SK-N-SH (cell line): Measurements from ENCODE around the gene JAK1.

Source experiments
- EZH2phosphoT487 ChIP-seq: fragments of 200-600 bp; sonication (generic); IDR thresholded peaks from 2 replicates; pipeline ENCODE4 v1.6.1; 2017; ENCODE audit warnings: low read depth, mixed run types, mild to moderate bottlenecking, antibody characterized with exemption, moderate library complexity, borderline replicate concordance
- JUND ChIP-seq: IDR thresholded peaks from 2 replicates; pipeline ENCODE4 v1.4.0; 2012
- MXI1 ChIP-seq: IDR thresholded peaks from 2 replicates; pipeline ENCODE4 v1.6.1; 2012; ENCODE audit warnings: mild to moderate bottlenecking, low read depth, low read length, improper control_type of control experiment
- RAD21 ChIP-seq: IDR thresholded peaks from 2 replicates; pipeline ENCODE4 v1.6.1; 2012; ENCODE audit warnings: mild to moderate bottlenecking, low read length
- RCOR1 ChIP-seq: fragments of 150-350 bp; IDR thresholded peaks from 2 replicates; pipeline ENCODE4 v1.6.1; 2017; ENCODE audit warnings: antibody characterized with exemption, low read length
- YY1 ChIP-seq: IDR thresholded peaks from 2 replicates; pipeline ENCODE4 v1.4.0; 2012; ENCODE audit warnings: low read depth, mild to moderate bottlenecking
- TF ChIP-seq, protein P1 (sequence below): fragments of 200-600 bp; sonication (generic); IDR thresholded peaks from 2 replicates; pipeline ENCODE4 v1.6.1; 2017; ENCODE audit warnings: antibody characterized with exemption, mild to moderate bottlenecking, moderate library complexity
- TF ChIP-seq, protein P2 (sequence below): fragments of 150-350 bp; IDR thresholded peaks from 2 replicates; pipeline ENCODE4 v1.6.1; 2016; ENCODE audit warnings: mild to moderate bottlenecking, low read depth, low read length

DNA sequence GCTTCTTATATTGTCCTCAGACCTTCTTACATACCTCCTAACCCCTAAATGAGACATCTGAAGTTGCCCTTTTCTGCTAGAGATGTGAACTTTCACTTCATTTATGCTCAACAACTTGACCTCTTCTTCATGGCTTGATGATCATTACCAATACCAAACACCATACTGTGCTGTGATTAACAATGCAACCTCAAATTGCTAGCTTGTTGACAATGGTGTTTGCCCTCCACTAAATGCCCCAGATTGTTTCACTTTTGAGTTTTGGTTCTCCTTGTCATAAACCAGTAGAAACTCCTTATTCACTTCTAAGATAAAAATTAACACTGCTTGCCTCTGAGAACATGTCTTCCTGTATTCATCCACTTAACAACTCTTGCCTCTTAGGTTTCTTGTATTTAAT is 5.6 kb downstream of the JAK1 start:
- TF ChIP-seq, protein P1, sequence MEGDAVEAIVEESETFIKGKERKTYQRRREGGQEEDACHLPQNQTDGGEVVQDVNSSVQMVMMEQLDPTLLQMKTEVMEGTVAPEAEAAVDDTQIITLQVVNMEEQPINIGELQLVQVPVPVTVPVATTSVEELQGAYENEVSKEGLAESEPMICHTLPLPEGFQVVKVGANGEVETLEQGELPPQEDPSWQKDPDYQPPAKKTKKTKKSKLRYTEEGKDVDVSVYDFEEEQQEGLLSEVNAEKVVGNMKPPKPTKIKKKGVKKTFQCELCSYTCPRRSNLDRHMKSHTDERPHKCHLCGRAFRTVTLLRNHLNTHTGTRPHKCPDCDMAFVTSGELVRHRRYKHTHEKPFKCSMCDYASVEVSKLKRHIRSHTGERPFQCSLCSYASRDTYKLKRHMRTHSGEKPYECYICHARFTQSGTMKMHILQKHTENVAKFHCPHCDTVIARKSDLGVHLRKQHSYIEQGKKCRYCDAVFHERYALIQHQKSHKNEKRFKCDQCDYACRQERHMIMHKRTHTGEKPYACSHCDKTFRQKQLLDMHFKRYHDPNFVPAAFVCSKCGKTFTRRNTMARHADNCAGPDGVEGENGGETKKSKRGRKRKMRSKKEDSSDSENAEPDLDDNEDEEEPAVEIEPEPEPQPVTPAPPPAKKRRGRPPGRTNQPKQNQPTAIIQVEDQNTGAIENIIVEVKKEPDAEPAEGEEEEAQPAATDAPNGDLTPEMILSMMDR, result no peak
- no peak for TF ChIP-seq RAD21
- no peak for TF ChIP-seq YY1
- TF ChIP-seq MXI1, result no peak
- TF ChIP-seq, protein P2, sequence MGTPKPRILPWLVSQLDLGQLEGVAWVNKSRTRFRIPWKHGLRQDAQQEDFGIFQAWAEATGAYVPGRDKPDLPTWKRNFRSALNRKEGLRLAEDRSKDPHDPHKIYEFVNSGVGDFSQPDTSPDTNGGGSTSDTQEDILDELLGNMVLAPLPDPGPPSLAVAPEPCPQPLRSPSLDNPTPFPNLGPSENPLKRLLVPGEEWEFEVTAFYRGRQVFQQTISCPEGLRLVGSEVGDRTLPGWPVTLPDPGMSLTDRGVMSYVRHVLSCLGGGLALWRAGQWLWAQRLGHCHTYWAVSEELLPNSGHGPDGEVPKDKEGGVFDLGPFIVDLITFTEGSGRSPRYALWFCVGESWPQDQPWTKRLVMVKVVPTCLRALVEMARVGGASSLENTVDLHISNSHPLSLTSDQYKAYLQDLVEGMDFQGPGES, result no peak
- no peak for TF ChIP-seq JUND
- no peak for TF ChIP-seq EZH2phosphoT487
- no peak for TF ChIP-seq RCOR1
